Measurements from ENCODE around the gene TRAPPC10.

The TRAPPC10 gene

GRCh38 chr21:44027607-44028286 lies 15.6 kb downstream of the TRAPPC10 start:
- DNase-seq (ENCODE audit: low read depth) = no peak
- no peak overlapping the region for H3K4me3 ChIP-seq (replicated peaks; ENCODE audit: low read depth, low read length)
- TF ChIP-seq CTCF (IDR thresholded peaks at IDR 0.05; ENCODE audit: low read length, missing control alignments) = no peak

GRCh38 chr21:44028287-44028659 lies 16.2 kb downstream of the TRAPPC10 start:
- no peak overlapping the region for H3K4me3 ChIP-seq (replicated peaks; ENCODE audit: low read depth, low read length)
- DNase-seq (ENCODE audit: low read depth) = no peak
- no peak for TF ChIP-seq CTCF (IDR thresholded peaks at IDR 0.05; ENCODE audit: low read length, missing control alignments)

GRCh38 chr21:44029460-44030087 lies 17.5 kb downstream of the TRAPPC10 start:
- DNase-seq (ENCODE audit: low read depth) = no peak
- H3K4me3 ChIP-seq (replicated peaks; ENCODE audit: low read depth, low read length) = no peak overlapping the region
- no peak for TF ChIP-seq CTCF (IDR thresholded peaks at IDR 0.05; ENCODE audit: low read length, missing control alignments)

- no peak for TF ChIP-seq CTCF (IDR thresholded peaks at IDR 0.05; ENCODE audit: low read length, missing control alignments)
- H3K4me3 ChIP-seq (replicated peaks; ENCODE audit: low read depth, low read length) = no peak overlapping the region
- DNase-seq (ENCODE audit: low read depth) = no peak
These were observed 23.1 kb downstream of the TRAPPC10 start for GRCh38 chr21:44035244-44035643.

GRCh38 chr21:44038063-44038462 lies 26.0 kb downstream of the TRAPPC10 start:
- TF ChIP-seq CTCF (IDR thresholded peaks at IDR 0.05; ENCODE audit: low read length, missing control alignments) = no peak
- H3K4me3 ChIP-seq (replicated peaks; ENCODE audit: low read depth, low read length) = no peak overlapping the region
- no peak for DNase-seq (ENCODE audit: low read depth)

- no peak for DNase-seq (ENCODE audit: low read depth)
- H3K4me3 ChIP-seq (replicated peaks; ENCODE audit: low read depth, low read length) = no peak overlapping the region
- TF ChIP-seq CTCF (IDR thresholded peaks at IDR 0.05; ENCODE audit: low read length, missing control alignments) = no peak
These were observed 27.7 kb downstream of the TRAPPC10 start for GRCh38 chr21:44039828-44040227.

GRCh38 chr21:44043613-44044012 lies 31.5 kb downstream of the TRAPPC10 start:
- H3K4me3 ChIP-seq (replicated peaks; ENCODE audit: low read depth, low read length) = no peak overlapping the region
- no peak for TF ChIP-seq CTCF (IDR thresholded peaks at IDR 0.05; ENCODE audit: low read length, missing control alignments)
- no peak for DNase-seq (ENCODE audit: low read depth)
